Fibroblast of lung (primary cell): ENCODE results near the gene PCDHB10. TPM values are rescaled to one million over a fixed set of nuclear protein-coding genes. Genes with fewer than 3 reads are reported as not detected.
"Not testable (repeated sequence)": the region's sequence is repeated elsewhere in the genome, so short reads cannot be mapped to it uniquely, and the experiment has no call there.

Source experiments
- DNase-seq, 2 donors: peaks; one replicate each; pipeline versions ENCODE4 v3.0.0 to v3.0.0-alpha.2; 2010; ENCODE audit warnings: low read depth in 2 of 2
- H2AFZ ChIP-seq: 2 replicates; pipeline ENCODE4 v1.5.1; 2012; ENCODE audit warnings: low read length, control low read depth, inconsistent platforms
- H3K27ac ChIP-seq: 2 replicates; pipeline ENCODE4 v1.5.1; 2011; ENCODE audit warnings: low read length, control low read depth; ENCODE audit not compliant: insufficient read depth
- H3K27me3 ChIP-seq: 2 replicates; pipeline ENCODE4 v1.5.1; 2011; ENCODE audit warnings: mild to moderate bottlenecking, low read length; ENCODE audit not compliant: control insufficient read depth, insufficient read depth
- H3K36me3 ChIP-seq: 2 replicates; pipeline ENCODE4 v1.5.1; 2011; ENCODE audit warnings: low read length; ENCODE audit not compliant: control insufficient read depth, insufficient read depth
- H3K4me1 ChIP-seq: 2 replicates; pipeline ENCODE4 v1.5.1; 2011; ENCODE audit warnings: low read length; ENCODE audit not compliant: control insufficient read depth, insufficient read depth; ENCODE audit errors: extremely low read depth
- H3K4me2 ChIP-seq: 2 replicates; pipeline ENCODE4 v1.5.1; 2011; ENCODE audit warnings: low read length, control low read depth; ENCODE audit not compliant: insufficient read depth; ENCODE audit errors: extremely low read depth
- H3K4me3 ChIP-seq, 4 experiments: fragments of 200-600 bp in 1 of 4; sonication (generic) in 1 of 4; replicated peaks in 1 of 4; 2 replicates each; pipeline ENCODE4 v1.5.1; 2011 to 2016; ENCODE audit warnings: low read length in 4 of 4, low read depth in 3 of 4, mild to moderate bottlenecking in 3 of 4, control low read depth in 2 of 4, inconsistent platforms in 1 of 4, mixed read lengths in 1 of 4; ENCODE audit not compliant: insufficient read depth in 1 of 4; ENCODE audit errors: control extremely low read depth in 1 of 4
- H3K79me2 ChIP-seq: 2 replicates; pipeline ENCODE4 v1.5.1; 2012; ENCODE audit warnings: mild to moderate bottlenecking, low read length, inconsistent platforms; ENCODE audit not compliant: control insufficient read depth, insufficient read depth
- H3K9ac ChIP-seq: 2 replicates; pipeline ENCODE4 v1.5.1; 2011; ENCODE audit warnings: mild to moderate bottlenecking, low read length, control low read depth; ENCODE audit not compliant: insufficient read depth
- H3K9me3 ChIP-seq: 2 replicates; pipeline ENCODE4 v1.5.1; 2012; ENCODE audit warnings: low read depth, low read length; ENCODE audit not compliant: control insufficient read depth, insufficient read depth
- H4K20me1 ChIP-seq: 2 replicates; pipeline ENCODE4 v1.5.1; 2011; ENCODE audit warnings: low read length; ENCODE audit not compliant: control insufficient read depth, insufficient read depth; ENCODE audit errors: extremely low read depth
- CTCF ChIP-seq, 2 donors: IDR thresholded peaks in 1 of 2; conservative IDR thresholded peaks in 1 of 2; 1 replicate in 1 of 2; 2 replicates in 1 of 2; pipeline ENCODE4 v1.5.1; 2011 to 2012; ENCODE audit warnings: low read length in 2 of 2, control low read depth in 1 of 2, inconsistent platforms in 1 of 2, low read depth in 1 of 2, mild to moderate bottlenecking in 1 of 2
- EZH2 ChIP-seq: IDR thresholded peaks from 2 replicates; pipeline ENCODE4 v1.5.1; 2012; ENCODE audit warnings: low read length, control low read depth, mild to moderate bottlenecking; ENCODE audit errors: missing control alignments
- polyA plus RNA-seq, 2 donors: library from polyadenylated mRNA; depleted of rRNA in 1 of 2; stranded (reverse) in 1 of 2; unstranded in 1 of 2; fragments of >200 nt; gene quantifications; 2 replicates each; pipeline ENCODE4 v1.2.1, GENCODE V29; 2011 to 2012; ENCODE audit warnings: missing spikeins in 1 of 2
- total RNA-seq: library from RNA; depleted of rRNA; stranded (reverse); fragments of >200 nt; gene quantifications from 2 replicates; pipeline ENCODE4 v1.2.1, GENCODE V29; 2014

Gene PCDHB10
- total and polyA plus RNA-seq, 2 donors (not counting 1 experiment from before 2014, with no cell fraction given) = 0.78 to 2.0 TPM

- no peaks in the 10 kb centered on the region for H3K9me3 ChIP-seq
- no peaks in the 10 kb centered on the region for H3K4me1 ChIP-seq
- H2AFZ ChIP-seq = no peak within 1 kb of the TSS
- no peaks in the 10 kb centered on the region for H4K20me1 ChIP-seq
- H3K36me3 ChIP-seq = no peaks in the 10 kb centered on the region
- H3K79me2 ChIP-seq = no peaks in the 10 kb centered on the region
- no peak within 1 kb of the TSS for H3K9ac ChIP-seq
- peak; percentile 3 to 6 for DNase-seq
- H3K27ac ChIP-seq = no peak within 1 kb of the TSS
- peak within 1 kb of the TSS in 2 of 4 experiments; percentile 14 to 24 for H3K4me3 ChIP-seq
- no peak for TF ChIP-seq EZH2
- TF ChIP-seq CTCF (conservative IDR thresholded peaks at IDR 0.05 in 1 of 2, IDR thresholded peaks at IDR 0.05 in 1 of 2; ENCODE audit: low read depth in 1 of 2, low read length in 2 of 2) = peak; percentile 17 to 19
- no peaks in the 10 kb centered on the region for H3K27me3 ChIP-seq
- no peak within 1 kb of the TSS for H3K4me2 ChIP-seq
These were observed 5.1 kb upstream of the PCDHB10 start, which contains the start of gene PCDHB9 for GRCh38 chr5:141186897-141187512. TSS of gene PCDHB9 (plus strand) at chr5:141187161. CDS start at chr5:141187319, 158 bp downstream.

- not testable (repeated sequence) for H3K9ac ChIP-seq, H2AFZ ChIP-seq, H3K27me3 ChIP-seq, H3K27ac ChIP-seq, H3K9me3 ChIP-seq, H4K20me1 ChIP-seq, H3K4me3 ChIP-seq, DNase-seq, H3K4me1 ChIP-seq, H3K36me3 ChIP-seq, H3K4me2 ChIP-seq, H3K79me2 ChIP-seq
These were observed 3.5 kb upstream of the PCDHB10 start for GRCh38 chr5:141188682-141189081.

GRCh38 chr5:141189131-141189530, 3.0 kb upstream of the PCDHB10 start:
- not testable (repeated sequence) for H3K27ac ChIP-seq, H3K9me3 ChIP-seq, H2AFZ ChIP-seq, H3K9ac ChIP-seq, H3K4me3 ChIP-seq, H4K20me1 ChIP-seq, H3K27me3 ChIP-seq, H3K36me3 ChIP-seq, H3K4me1 ChIP-seq, DNase-seq, H3K79me2 ChIP-seq, H3K4me2 ChIP-seq

- H3K4me1 ChIP-seq, H4K20me1 ChIP-seq: not testable (repeated sequence)
These were observed 2.2 kb downstream of the PCDHB10 start for GRCh38 chr5:141194332-141194731.

More at GRCh38 chr5:141194332-141194731, 2.2 kb downstream of the PCDHB10 start:
- H3K36me3 ChIP-seq, H3K79me2 ChIP-seq, H2AFZ ChIP-seq, H3K27ac ChIP-seq, H3K4me3 ChIP-seq, DNase-seq, H3K4me2 ChIP-seq, H3K27me3 ChIP-seq, H3K9ac ChIP-seq, H3K9me3 ChIP-seq: not testable (repeated sequence)
